Stimulated activated CD4-positive, alpha-beta T cell treated with anti-CD3 and anti-CD28 coated beads, Interleukin-15, amount 100 ng/mL, for 48 hours (primary cell): ENCODE results near the gene NPHS1.
"Not testable (repeated sequence)": the region's sequence is repeated elsewhere in the genome, so short reads cannot be mapped to it uniquely, and the experiment has no call there.

Source experiments
- DNase-seq, 2 donors: peaks; one replicate each; pipeline ENCODE4 v3.0.0-alpha.2; 2020; ENCODE audit warnings: low read depth in 2 of 2

The NPHS1 gene, protein sequence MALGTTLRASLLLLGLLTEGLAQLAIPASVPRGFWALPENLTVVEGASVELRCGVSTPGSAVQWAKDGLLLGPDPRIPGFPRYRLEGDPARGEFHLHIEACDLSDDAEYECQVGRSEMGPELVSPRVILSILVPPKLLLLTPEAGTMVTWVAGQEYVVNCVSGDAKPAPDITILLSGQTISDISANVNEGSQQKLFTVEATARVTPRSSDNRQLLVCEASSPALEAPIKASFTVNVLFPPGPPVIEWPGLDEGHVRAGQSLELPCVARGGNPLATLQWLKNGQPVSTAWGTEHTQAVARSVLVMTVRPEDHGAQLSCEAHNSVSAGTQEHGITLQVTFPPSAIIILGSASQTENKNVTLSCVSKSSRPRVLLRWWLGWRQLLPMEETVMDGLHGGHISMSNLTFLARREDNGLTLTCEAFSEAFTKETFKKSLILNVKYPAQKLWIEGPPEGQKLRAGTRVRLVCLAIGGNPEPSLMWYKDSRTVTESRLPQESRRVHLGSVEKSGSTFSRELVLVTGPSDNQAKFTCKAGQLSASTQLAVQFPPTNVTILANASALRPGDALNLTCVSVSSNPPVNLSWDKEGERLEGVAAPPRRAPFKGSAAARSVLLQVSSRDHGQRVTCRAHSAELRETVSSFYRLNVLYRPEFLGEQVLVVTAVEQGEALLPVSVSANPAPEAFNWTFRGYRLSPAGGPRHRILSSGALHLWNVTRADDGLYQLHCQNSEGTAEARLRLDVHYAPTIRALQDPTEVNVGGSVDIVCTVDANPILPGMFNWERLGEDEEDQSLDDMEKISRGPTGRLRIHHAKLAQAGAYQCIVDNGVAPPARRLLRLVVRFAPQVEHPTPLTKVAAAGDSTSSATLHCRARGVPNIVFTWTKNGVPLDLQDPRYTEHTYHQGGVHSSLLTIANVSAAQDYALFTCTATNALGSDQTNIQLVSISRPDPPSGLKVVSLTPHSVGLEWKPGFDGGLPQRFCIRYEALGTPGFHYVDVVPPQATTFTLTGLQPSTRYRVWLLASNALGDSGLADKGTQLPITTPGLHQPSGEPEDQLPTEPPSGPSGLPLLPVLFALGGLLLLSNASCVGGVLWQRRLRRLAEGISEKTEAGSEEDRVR (N-terminal part only)

DNA sequence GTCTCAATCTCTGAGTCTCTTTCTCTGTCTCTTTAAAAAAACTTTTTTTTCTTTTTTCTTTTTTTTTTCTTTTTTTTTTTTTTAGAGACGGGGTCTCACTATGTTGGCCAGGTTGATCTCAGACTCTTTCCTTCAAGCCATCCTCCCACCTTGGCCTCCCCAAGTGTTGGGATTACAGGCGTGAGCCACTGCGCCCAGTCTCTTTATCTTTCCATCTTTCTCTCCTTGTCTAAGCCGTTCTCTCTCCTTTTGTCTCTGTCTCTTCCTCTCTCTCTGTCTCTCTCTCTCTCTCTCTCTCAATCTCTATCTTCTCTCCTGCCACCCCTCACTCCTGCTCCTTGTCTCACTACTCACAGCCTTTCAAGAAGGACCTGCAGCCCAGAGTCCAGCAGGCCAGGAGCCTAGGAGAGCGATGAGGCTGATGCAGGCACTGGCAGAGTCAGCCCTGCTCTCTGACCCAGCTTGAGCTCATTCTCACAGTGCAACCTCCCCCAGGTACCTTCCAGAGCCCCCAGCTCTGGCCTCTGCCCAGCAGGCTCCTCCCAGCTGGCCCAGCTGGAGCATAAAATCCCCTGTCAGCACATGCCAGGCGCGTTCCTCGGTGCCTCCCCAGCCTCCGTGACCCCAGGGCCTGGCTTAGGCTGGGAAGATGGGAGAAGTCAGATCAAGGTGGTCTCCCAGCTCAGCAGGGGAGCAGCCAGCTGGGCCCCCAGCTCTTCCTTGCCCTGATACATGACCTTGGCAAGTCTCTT is at the start of gene NPHS1:
Gene NPHS1, minus strand, starts transcription at position 476 of the 752 bp plus-strand sequence. CDS start 667 bp downstream, outside the sequence.
- no peak for DNase-seq

DNA sequence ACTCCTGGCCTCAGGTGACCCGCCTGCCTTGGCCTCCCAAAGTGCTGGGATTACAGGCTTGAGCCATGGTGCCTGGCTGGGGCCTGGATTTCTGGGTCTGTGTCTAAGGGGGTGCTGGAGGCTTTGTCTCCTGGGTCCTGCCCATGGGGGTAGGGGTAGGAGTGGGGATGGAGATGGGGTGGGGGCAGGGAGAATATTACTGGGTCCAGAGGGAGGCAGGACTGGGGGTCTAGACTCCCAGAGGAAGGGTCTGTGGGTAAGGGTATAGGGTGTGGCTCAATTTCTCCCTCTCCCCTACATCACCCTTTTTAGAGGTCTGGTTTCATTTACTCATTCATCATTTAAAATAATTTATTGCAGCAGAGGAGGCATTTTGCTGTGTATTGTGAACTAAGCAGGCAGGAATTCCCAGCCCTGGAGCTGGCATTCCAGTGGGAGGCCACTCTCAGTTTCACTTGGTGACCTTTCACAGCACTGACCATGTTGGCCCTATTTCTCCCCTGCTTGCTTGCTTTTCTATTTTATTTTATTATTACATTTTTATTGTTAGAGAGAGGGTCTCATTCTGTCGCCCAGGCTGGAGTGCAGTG is 48.8 kb upstream of the NPHS1 start:
- DNase-seq, result no peak

DNA sequence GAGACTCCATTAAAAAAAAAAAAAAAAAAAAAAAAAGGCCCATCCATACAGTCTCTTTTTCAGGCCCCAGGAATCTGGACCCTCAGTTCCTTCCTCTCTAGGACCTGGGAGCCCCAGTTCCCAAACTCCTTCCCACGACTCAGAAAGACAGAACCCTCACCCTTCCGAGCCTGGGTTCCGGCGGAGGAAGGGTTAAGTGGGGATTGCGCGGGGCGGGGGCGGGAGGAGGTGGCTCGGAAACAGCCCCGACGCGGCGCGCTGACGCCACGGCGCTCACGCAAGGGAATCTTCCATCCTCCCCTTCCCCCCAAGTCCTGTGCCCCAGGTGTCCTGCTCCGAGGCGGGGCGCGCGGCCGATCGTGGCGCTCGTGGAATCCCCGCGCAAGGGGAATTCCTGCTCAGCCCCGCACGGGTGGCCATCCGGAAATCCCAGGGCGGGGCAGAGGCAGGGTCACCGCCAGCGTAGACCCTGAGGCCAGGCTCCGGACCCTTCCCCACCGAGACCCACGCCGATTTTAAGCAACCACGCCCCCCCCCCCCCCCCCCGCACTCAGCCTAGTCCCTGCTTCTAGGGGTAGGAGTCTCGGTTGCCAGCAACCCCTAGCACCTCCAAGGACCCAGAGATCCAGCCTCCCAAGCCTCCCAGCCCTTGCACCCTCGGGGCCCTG is 47.4 kb upstream of the NPHS1 start:
- peak; percentile 71 to 77 for DNase-seq

DNA sequence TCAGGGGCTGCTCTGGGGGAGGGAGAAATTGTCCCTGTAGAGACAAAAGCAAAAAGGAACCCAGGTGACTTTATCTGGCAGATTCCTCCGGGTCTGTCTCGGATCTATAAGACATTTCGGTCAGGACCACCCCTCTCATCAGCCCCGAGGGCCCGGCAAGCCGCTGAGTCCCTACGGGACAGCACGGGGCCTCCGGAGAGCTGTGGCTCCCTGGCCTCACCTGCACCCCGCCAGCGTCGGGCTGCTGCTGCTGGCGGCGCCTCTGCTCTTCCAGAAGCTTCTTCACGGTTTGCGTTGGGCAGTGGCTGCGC is 46.1 kb upstream of the NPHS1 start:
- DNase-seq, result no peak

DNA sequence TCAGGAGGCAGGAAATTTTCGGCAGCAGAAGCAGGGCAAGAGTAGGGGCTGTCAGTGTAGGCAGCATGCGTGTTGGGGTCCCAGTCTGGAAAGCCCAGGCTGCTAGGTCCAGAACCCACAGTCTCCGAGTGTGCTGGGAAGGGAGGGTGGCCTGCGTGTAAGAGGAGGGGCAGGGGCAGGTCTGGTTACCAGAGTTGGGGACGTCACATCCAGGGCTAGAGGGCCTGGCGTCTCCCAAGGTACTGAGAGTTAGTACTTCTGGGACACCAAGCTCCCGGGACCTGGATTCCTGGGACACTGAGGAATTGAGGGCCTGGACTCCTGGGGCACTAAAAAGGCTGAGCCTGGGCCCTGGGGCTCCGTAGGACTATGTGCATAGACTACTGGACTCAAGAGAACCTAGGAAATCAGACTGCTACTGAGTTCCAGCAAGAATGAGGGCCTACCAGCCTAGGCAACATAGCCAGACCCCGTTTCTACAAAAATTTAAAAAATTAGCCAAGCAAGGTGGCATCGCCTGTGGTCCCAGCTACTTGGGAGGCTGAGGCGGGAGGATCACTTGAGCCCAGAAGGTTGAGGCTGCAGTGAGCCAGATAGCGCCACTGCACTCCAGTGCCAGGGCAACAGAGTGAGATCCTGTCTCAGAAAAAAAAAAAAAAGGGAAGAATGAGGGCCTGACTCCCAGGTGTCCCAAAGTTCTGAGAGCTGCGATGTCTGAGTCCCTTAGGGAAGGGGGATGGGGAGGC is 45.6 kb upstream of the NPHS1 start:
- DNase-seq, result no peak

DNA sequence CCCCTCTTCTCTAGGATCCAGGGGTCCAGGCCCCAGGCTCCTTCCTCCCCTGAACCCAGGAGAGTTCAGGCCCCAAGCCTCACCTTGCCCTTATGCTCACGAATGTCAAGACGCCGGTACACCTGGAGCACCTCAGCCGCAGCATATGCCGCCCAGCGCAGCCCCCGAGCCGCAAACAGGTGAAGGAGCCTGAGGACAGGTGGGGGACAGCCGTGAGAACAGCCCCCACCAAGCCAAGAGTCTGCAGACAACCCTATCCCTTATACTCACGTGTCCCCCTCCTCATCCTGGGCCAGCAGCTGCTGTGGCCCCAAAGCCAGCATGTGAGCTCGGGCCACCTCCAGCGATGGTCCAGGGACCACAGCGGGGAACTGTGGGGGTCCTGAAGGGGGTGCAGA is 44.3 kb upstream of the NPHS1 start:
- DNase-seq, result no peak

DNA sequence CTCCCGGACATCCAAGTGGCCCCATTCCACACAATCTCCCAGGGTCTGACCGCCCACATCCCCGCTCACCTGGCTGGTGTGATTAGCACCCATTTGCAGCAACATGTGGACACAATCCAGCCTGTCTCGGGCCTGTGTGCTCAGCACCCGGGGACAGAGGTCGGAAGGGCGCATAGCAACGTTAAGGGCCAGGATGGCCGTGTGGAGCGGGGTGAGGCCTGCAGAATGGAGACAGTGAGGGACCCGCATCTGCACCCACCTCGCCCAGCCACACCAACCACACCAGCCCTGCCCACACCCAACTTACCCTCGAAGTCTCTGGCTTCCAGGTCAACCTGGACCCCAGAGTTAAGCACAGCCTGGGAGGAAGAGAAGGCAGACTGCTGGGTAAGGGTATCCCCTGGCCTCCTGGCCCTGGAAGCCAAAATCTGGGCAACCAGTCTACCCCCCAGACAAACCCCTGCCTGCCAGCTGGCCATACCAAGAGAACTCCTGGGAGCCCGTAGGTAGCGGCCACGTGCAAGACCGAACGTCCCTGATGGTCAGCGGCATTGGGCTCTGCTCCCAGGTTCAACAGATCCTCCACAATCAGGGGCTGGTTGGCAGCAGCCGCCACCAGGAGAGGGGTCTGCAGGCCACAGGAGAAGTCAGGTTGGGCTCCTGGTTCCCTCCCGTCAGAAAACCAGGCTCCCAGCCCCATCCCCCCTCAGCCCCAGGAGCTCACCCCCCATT is 43.8 kb upstream of the NPHS1 start:
- DNase-seq, result no peak

DNA sequence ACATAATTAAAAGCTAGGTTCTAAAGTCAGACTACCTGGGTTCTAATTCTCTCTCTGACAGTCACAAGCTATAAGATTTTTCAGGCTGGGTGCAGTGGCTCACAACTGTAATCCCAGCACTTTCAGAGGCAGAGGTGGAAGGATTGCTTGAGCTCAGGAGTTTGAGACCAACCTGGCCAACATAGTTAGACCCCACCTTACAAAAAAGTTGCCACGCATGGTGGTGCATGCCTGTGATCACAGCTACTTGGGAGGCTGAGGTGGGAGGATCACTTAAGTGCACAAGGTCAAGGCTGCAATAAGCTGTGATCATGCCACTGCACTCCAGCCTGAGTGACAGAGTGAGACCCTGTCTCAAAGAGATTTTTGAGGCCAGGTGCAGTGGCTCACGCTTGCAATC is 42.0 kb upstream of the NPHS1 start:
- DNase-seq, result no peak

DNA sequence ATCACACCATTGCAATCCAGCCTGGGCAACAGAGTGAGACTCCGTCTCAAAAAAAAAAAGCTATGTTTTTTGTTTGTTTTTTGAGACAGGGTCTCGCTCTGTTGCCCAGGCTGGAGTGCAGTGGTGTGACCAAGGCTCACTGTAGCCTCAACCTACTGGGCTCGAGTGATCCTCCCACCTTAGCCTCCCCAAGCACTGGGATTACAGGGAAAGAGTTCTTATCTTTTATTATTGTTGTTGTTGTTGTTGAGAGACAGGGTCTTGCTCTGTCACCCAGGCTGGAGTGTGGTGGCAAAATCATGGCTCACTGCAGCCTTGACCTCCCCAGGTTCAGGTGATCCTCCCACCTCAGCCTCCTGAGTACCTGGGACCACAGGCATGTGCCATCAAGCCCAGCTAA is 39.5 kb upstream of the NPHS1 start:
- not testable (repeated sequence) for DNase-seq

DNA sequence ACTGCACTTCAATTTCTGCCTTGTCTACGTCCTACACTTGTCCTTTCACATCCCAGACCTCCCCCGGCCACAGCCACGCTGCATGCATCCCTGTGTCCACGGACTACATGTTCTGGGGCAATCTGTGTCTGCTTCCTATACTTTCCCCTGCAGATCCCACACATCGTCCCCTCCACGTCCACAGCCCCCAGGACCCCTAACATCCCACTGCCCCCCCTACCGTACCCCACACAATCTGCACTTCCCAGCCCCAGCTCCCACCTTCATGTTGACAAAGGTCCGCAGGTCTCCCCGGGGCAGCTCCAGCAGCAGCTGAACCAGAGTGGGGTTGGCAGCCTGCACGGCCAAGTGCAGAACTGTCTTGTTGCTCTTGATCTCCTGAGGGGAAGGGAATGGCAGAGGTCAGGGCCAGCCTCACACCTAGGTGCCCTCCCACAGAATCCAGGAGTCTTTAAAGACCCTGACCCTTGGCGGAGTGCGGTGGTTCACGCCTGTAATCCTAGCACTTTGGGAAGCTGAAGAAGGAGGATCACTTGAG is 37.9 kb upstream of the NPHS1 start:
- no peak for DNase-seq

DNA sequence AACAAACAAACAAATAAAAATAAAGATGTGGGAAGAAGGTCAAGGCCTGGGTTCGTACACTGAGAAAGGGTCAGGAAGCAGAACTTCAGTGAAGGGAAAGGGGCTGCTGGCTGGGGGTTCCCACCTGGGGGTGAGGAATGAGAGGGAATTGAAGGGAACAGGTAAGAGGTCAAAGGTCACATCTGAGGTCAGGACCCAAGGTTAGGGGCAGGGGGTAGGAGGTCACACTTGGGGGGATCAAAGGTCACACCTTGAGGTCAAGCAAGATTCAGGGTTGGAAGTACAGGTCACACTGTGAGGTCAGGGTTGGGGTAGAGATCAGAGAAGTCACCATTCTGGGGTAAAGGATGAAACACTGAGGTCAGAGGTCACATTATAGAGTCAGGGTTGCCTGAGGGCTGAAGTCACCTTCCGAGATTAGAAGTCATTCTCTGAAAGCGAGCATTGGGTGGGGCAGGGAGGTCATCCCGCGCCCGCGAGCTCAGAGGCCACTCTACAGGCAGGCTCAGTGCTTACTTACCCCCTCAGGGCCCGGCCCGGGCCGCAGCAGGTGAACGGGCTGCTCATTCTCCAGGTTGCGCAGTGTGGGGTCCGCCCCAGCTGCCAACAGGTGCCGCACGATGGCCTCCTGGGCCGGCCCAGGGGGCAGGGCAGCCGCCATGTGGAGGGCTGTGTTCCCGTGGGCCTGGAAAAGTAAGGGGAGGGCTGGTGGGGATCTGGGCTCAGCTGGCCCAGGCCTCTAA is 37.2 kb upstream of the NPHS1 start:
- DNase-seq, result no peak

DNA sequence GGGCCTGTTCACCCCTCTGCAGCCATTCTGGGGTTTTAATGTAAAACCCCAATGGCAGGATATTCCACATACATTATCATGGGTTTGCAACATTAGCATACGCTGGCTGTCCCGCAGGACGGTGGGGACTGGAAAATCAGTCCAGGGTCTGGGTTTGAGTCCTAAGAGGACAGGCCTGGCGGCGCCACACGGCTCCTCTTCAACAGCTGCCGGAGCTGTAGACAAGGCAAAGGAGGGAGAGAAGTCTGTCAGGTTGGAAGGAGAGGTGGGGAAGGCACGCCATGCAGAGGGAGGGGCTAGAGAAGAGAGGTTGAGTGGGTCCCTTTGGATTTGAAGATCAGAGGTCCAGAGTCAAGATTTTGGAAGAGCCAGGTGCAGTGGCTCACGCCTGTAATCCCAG is 36.1 kb upstream of the NPHS1 start:
- no peak for DNase-seq

DNA sequence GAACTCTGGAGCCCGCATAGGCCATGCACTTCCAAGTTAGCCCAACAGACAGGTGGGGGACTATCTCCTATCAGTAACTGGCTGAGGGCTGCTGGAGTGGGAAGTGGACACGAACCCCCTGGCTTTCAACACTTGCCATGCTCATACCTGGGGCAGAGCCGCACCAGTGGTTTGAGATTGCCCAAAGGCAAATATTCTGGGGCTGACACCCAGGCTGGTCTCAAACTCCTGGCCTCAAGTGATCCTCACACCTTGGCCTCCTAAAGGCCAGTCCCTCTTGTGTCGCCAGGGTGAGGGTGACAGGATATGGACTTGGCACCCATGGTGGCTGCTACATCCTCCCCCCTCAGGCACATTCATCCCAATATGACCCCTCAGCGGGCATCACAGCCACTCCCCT is 34.9 kb upstream of the NPHS1 start:
- DNase-seq, result no peak

DNA sequence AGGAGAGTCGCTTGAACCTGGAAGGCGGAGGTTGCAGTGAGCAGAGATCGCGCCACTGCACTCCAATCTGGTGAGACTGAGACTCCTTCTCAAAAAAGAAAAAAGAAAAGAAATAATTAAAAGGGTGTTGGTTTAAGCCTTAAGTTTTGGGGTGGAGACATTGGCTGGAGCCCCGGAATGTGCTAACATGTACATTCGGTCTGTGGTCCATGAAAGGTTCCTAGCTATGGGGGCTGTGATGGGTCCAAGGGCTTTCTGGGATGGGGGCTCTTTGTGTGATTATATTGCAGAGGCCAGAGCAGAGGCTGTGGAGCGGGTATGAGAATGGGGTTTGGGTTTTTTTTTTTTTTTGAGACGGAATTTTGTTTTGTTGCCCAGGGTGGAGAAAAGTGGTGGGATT is 33.6 kb upstream of the NPHS1 start:
- DNase-seq, result no peak

DNA sequence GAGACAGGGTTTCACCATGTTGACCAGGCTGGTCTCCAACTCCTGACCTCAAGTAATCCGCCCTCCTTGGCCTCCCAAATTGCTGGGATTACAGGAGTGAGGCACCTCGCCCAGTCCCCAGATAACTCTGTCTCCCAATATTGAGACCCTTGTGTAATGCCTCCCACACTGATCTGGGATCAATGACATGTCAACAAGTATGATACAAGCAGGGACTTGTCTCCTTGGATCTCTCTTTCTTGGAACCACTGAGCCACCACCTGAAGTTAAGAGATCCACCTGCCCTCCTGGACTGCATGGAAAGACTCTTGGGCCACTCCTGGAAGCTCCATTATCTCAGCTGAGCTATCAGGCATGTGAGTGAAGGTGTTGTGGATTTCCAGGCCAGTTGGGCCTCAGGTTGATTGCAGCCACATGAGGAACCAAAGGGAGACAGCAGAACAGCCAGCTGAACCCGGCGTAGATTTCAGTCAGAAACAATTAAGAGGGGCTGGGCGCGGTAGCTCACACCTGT is 33.0 kb upstream of the NPHS1 start:
- DNase-seq, result no peak

DNA sequence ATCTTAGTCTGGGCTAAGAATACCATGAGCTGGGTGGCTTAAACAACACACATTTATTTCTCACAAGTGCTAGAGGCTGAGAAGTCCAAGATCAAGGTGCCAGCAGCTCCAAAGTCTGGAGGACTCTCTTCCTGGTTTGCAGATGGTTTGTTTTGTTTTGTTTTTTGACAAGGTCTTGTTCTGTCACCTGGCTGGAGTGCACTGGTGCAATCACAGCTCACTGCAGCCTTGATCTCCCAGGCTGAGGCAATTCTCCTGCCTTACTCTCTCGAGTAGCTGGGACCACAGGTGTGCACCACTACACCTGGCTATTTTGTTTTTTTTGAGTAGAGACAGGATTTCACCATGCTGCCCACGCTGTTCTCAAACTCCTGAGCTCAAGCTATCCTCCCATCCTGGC is 31.6 kb upstream of the NPHS1 start:
- DNase-seq, result no peak

DNA sequence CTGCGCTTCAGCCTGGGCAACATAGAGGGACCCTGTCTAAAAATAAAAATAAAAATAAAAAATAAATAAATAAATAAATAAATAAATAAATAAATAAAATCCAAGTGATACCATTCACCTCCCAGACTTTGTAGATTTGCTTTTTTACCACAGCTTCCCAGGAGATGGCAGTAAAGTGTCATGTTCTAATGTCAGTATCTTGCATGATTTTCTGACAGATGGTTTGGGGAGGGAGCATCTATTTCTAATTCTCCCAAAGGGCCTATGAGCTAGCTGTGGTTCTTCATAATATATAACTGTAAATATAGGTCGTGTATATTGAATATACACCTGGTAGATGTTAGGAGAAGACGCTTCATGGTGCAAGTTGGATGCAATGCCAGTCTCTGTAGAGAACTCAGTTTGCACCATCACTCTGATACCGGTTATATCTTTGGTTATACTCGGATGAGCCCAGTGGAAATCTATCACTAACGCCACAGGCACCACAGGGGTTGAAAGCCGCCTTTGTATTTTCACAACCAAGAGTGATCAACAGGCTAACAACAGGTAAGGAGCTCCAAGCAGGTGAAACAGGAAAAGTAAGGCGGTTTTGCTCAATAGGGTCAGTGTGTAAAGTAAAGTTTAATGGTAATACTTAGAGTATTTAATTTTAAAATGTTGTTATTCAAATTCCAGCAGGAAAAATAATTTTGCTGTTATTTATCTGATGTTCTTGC is 30.0 kb upstream of the NPHS1 start:
- no peak for DNase-seq
